HG03196 (cell line): ENCODE results near the gene FARSA.
"Not testable (repeated sequence)": the region's sequence is repeated elsewhere in the genome, so short reads cannot be mapped to it uniquely, and the experiment has no call there.

Experiments
- ATAC-seq: cut with Tn5 transposase; IDR thresholded peaks from one replicate; pipeline ENCODE4 v1.9.1; 2021; ENCODE audit not compliant: unreplicated experiment

FARSA gene

DNA sequence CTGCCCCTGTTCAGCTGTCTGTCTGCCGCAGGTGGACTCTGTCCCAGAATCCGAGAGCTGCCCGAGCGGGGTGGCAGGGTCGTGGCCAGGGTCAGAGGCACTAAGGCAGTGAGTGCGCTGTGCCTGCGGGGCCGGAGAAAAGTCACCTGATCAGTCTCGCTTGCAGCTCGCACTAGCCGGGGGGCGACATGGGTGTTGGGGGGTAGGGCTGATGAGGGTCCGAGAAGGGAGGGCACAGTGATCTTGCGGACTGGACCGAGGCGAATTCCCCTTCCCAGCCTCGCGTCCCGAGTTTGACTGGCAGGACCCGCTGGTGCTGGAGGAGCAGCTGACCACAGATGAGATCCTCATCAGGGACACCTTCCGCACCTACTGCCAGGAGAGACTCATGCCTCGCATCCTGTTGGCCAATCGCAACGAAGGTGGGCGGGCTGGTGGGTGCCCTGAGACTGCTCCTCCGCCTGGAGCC lies 41.9 kb downstream of the FARSA start:
- peak; percentile 2 for ATAC-seq

- peak; percentile 85 for ATAC-seq
Observed at GRCh38 chr19:12890787-12891552, 42.5 kb downstream of the FARSA start, which contains the start of gene GCDH. Gene GCDH, plus strand, starts transcription at chr19:12891160. Its CDS starts 145 bp downstream, at chr19:12891305.

DNA sequence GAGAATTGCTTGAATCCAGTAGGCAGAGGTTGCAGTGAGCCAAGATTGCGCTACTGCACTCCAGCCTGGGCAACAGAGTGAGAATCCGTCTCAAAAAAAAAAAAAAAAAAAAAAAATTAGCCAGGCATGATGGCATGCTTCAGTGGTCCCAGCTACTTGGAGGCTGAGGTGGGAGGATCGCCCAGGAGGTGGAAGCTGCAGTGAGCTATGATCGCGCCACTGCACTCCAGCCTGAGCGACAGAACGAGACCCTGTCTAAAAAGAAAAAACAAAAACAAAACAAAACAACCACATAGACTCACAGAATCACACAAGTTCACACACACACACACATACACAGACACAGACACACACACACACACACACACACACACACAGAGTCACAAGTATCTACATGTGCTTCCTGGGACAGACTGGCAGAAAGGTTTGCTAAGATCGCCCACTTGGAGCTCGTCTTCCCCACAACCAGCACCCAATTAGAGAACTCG lies 43.2 kb downstream of the FARSA start:
- not testable (repeated sequence) for ATAC-seq

GRCh38 chr19:12888006-12888603 lies 45.4 kb downstream of the FARSA start:
- no peak for ATAC-seq

DNA sequence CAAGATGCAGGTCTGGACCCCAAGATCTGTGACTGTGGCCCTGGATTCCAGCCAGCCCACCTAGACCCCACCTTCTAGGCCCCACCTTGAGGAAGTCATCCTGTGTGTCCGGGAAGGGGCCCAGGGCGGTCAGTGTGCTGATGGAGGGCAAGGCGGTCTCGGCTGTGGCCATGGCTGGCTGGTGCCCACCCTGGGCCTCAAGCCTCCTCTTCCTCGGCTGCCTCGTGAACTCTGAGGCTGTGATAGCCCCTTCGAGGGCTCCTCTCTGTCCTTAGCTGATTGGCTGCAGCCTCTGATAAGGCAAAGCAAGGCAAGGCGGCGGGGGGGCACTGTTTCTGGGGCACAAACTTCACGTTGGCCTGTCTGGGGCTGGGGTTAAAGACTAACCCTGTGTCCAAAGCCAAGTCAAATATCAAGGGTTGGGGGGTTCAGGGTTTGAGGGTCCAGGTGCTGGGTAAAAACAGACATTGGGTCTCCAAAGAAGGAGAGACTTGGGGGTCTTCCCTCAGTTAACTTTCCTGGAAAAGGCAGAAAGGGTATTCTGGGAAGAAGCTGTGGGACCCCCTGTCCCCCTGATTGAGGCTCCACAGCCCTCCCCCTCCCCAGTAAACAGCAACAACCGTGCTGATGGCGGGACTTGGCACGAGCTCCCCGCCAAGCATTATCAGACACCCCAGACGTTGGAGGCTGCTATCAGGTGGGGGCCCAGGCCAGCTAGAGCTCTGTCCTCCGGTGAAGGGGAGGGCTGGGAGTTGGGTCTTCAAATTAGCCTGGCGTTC lies 46.4 kb downstream of the FARSA start, which contains the start of gene KLF1:
TSS of gene KLF1 (minus strand) at position 233 of the 779 bp plus-strand sequence. CDS start at position 172, 61 bp downstream.
- ATAC-seq: no peak

DNA sequence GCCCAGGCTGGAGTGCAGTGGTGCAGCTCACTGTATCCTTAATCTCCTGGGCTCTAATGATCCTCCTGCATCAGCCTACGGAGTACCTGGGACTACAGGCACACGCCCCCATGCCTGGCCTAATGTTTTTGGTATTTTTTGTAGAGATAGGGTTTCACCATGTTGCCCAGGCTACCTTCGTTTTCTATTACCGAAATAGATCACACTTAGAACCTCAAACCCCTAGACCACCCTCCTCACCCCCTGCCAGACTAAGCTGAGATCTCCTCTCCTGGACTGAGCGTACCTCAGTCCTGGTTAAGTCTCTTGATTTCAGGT lies 46.9 kb downstream of the FARSA start:
- ATAC-seq: no peak

- no peak for ATAC-seq
Observed at GRCh38 chr19:12885749-12886650, 47.5 kb downstream of the FARSA start.

GRCh38 chr19:12884926-12885748 lies 48.4 kb downstream of the FARSA start:
- ATAC-seq: no peak

DNA sequence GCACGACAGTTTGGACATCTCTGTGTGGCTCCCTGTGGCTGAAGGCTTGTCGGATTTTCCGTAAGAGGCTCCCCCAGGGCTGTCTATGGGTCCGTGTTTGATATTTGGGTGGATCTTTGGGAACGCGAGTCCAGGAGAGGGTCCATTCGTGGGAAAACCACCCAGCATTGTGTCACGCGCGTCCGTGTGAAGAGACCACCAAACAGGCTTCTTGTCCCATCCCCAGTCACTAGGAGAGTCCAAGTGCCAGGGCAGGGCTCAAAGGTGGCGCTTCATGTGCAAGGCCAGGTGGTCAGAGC lies 48.9 kb downstream of the FARSA start:
- ATAC-seq: no peak

GRCh38 chr19:12884202-12884601 lies 49.3 kb downstream of the FARSA start:
- ATAC-seq: no peak

DNA sequence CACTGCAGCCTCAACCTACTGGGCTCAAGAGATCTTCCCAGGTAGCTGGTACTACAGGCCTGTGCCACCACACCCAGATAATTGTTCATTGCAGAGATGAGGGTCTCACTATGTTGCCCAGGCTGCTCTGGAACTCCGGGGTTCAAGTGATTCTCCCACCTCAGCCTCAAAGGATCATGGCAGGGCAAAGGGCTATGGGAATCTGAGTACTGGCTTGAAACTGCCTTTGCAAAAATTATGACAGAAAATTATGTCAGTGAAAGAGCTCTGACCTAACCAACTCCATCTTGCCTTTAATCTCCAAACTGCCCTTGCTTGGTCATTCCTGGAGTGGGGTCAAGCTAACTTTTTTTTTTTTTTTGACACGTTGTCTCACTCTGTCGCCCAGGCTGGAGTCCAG lies 50.9 kb downstream of the FARSA start:
- no peak for ATAC-seq

- peak; percentile 83 for ATAC-seq
Observed at GRCh38 chr19:12881172-12881808, 52.2 kb downstream of the FARSA start, which contains the start of gene DNASE2. Gene DNASE2, minus strand, starts transcription at chr19:12881449. Its CDS starts 74 bp downstream, at chr19:12881375.

- peak; percentile 16 for ATAC-seq
Observed at GRCh38 chr19:12880551-12881171, 52.9 kb downstream of the FARSA start.

DNA sequence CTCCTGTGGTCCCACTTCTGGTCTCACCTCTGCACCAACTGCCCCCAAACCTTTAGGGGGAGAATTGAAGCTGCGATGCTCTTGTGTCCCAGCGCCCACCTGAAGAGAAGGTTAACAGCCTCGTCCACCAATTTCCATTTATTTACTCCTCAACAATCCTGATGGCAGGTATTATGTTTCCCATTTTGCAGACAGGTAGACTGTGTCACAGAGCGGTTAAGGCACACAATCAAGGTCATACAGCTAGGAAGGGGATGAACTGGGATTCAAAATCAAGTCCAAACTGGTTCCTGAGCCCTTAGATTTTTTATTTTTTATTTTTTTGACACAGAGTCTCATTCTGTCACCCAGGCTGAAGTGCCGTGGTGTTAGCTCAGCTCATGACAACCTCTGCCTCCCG lies 58.4 kb downstream of the FARSA start:
- ATAC-seq: no peak

DNA sequence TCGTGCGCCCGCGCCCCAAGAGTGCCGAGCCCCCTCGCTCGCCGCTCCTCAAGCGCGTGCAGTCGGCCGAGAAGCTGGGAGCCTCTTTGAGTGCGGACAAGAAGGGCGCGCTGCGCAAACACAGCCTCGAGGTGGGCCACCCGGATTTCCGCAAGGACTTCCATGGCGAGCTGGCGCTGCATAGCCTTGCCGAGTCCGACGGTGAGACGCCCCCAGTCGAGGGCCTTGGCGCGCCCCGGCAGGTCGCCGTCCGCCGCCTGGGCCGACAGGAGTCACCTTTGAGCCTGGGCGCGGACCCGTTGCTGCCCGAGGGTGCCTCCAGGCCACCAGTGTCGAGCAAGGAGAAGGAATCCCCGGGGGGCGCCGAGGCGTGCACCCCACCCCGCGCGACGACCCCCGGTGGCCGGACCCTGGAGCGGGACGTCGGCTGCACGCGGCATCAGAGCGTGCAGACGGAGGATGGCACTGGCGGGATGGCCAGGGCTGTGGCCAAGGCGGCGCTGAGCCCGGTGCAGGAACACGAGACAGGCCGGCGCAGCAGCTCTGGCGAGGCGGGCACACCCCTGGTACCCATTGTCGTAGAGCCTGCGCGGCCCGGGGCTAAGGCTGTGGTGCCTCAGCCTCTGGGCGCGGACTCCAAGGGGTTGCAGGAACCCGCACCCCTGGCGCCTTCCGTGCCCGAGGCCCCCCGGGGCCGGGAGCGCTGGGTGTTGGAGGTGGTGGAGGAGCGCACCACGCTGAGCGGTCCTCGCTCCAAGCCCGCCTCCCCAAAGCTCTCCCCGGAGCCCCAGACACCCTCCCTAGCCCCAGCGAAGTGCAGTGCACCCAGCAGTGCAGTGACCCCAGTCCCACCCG lies 59.4 kb downstream of the FARSA start:
- ATAC-seq: no peak

DNA sequence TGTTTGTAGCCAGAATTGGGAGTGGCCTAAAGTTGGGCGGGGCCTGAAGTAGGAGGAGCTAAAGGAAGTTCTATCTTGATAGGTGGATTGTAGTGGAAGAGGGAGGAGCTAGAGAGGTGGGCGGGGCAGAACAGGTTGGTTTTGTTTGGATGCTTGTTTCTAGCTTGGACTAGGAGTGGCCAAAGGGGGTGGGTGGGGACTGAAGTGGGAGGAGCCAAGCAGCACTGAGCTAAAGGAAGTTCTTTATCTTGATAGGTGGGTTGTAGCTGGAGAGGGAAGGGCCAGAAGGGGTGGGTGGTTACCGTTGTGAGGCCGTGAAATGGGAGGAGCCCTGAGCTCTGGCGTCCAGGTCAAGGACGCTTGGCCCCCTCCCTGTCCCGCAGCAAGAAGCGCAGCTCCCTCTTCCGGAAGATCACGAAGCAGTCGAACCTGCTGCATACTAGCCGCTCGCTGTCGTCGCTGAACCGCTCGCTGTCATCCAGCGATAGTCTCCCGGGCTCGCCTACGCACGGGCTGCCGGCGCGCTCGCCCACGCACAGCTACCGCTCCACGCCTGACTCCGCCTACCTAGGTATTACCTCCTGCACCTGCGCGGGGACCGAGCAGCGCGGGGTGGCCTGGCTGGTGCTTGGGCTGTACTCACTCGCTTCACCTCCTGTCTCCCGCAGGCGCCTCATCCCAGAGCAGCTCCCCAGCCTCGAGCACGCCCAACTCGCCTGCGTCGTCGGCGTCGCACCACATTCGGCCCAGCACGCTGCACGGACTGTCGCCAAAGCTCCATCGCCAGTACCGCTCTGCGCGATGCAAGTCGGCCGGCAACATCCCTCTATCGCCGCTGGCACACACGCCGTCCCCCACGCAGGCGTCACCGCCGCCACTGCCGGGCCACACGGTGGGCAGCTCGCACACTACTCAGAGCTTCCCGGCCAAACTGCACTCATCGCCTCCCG lies 60.3 kb downstream of the FARSA start:
- ATAC-seq: no peak
